Activated CD8-positive, alpha-beta T cell treated with anti-CD3 and anti-CD28 coated beads, Interleukin-2, amount 10 ng/mL, durations not matched to agents 7 days and 5 days (primary cell): ENCODE data around the gene CCDC85B. TPM values are rescaled to one million over a fixed set of nuclear protein-coding genes. Genes with fewer than 3 reads are reported as not detected.
A peak's percentile ranks its signal among the peaks of the same experiment; 100 is the strongest.

Experiments used
- ATAC-seq: fragments of 150-1000 bp; cut with Tn5 transposase; one replicate; pipeline ENCODE4 v1.10.0; 2021; ENCODE audit warnings: moderate library complexity
- CTCF ChIA-PET: fragments of 350-600 bp; sonication (Branson Sonifier 250); formaldehyde crosslinking; loops from one replicate; lab custom pipeline; 2021; ENCODE audit warnings: antibody characterized with exemption; lab: Charles Lee
- POLR2A ChIA-PET: fragments of 350-600 bp; sonication (Branson Sonifier 250); formaldehyde crosslinking; loops from one replicate; lab custom pipeline; 2021; ENCODE audit warnings: antibody characterized with exemption; lab: Charles Lee
- DNase-seq: peaks from one replicate; pipeline ENCODE4 v3.0.0-alpha.2; 2020
- H3K27ac Mint-ChIP-seq: one replicate; pipeline ENCODE4 v1.8.0; 2021; ENCODE audit warnings: mild to moderate bottlenecking, mixed read lengths
- H3K27me3 Mint-ChIP-seq: one replicate; pipeline ENCODE4 v1.8.0; 2021; ENCODE audit warnings: low read depth, mixed read lengths
- H3K36me3 Mint-ChIP-seq: one replicate; pipeline ENCODE4 v1.8.0; 2021; ENCODE audit warnings: low read depth, mixed read lengths
- H3K4me1 Mint-ChIP-seq: one replicate; pipeline ENCODE4 v1.8.0; 2021; ENCODE audit warnings: low read depth, mixed read lengths
- H3K4me3 Mint-ChIP-seq: one replicate; pipeline ENCODE4 v1.8.0; 2021; ENCODE audit warnings: mild to moderate bottlenecking, mixed read lengths
- H3K9me3 Mint-ChIP-seq: one replicate; pipeline ENCODE4 v1.8.0; 2022; ENCODE audit warnings: mixed read lengths; ENCODE audit not compliant: insufficient read depth
- total RNA-seq, 2 experiments: library from RNA; stranded (reverse); gene quantifications; one replicate each; pipeline ENCODE4 v1.2.3, GENCODE V29; 2021

Gene CCDC85B
- total RNA-seq, 2 experiments from 2014 or later = 82.6 to 84.0 TPM

GRCh38 chr11:65851811-65852507 lies 38.5 kb upstream of the CCDC85B start:
- Mint-ChIP-seq H3K4me1 (peaks cover 37% of the 10 kb centered on the region), H3K4me3 (no peak overlapping the region), H3K27ac (peak overlapping the region; percentile 27), H3K27me3 (no peaks in the 10 kb centered on the region), H3K36me3 (peaks cover 66% of the 10 kb centered on the region), H3K9me3 (no peaks in the 10 kb centered on the region)
- DNase-seq = no peak
- POLR2A ChIA-PET = interaction anchor here (0.8 to 15.9 kb wide), 7 partner anchors 17 to 200 kb away, joined by 3 to 305 read pairs (median 6); partner anchors contain the start of genes CCDC85B, CTSW, FIBP and SNX32
- CTCF ChIA-PET = interaction anchor here (0.9 to 7.2 kb wide), 12 partner anchors 8 to 226 kb away, joined by 3 to 36 read pairs (median 4); partner anchors contain the start of genes FIBP, KAT5 and MUS81
- no peak for ATAC-seq

- no peak for ATAC-seq
- CTCF ChIA-PET = interaction anchor here (1.0 to 2.7 kb wide), 9 partner anchors 8 to 211 kb away, joined by 3 to 11 read pairs (median 3); partner anchors contain the start of genes FIBP and KAT5
- Mint-ChIP-seq H3K27me3 (no peaks in the 10 kb centered on the region), H3K36me3 (peaks cover 67% of the 10 kb centered on the region), H3K9me3 (no peaks in the 10 kb centered on the region), H3K4me3 (no peak overlapping the region), H3K27ac (no peak overlapping the region), H3K4me1 (peaks cover 37% of the 10 kb centered on the region)
- POLR2A ChIA-PET = interaction anchor here (0.8 to 15.9 kb wide), 10 partner anchors 14 to 237 kb away, joined by 3 to 305 read pairs (median 4); partner anchors contain the start of genes CCDC85B, CTSW, FIBP and PCNX3
- DNase-seq = no peak
Measured at GRCh38 chr11:65852508-65853245, 37.8 kb upstream of the CCDC85B start.

- ATAC-seq (no peak), DNase-seq (no peak)
- CTCF ChIA-PET = interaction anchor here (0.6 to 2.7 kb wide), 5 partner anchors 9 to 192 kb away, joined by 3 to 11 read pairs (median 6); partner anchors contain the start of gene FIBP
- peak overlapping the region; percentile 34 for H3K27ac Mint-ChIP-seq
- no peak overlapping the region for H3K4me3 Mint-ChIP-seq
- H3K36me3 Mint-ChIP-seq = peaks cover 67% of the 10 kb centered on the region
- H3K4me1 Mint-ChIP-seq = peaks cover 39% of the 10 kb centered on the region
- no peaks in the 10 kb centered on the region for H3K27me3 Mint-ChIP-seq
- no peaks in the 10 kb centered on the region for H3K9me3 Mint-ChIP-seq
- POLR2A ChIA-PET = interaction anchor here (0.6 to 15.9 kb wide), 10 partner anchors 13 to 238 kb away, joined by 3 to 305 read pairs (median 4); partner anchors contain the start of genes CCDC85B, CTSW, FIBP and PCNX3
Measured at GRCh38 chr11:65853246-65853979, 37.1 kb upstream of the CCDC85B start.

- ChIA-PET POLR2A (interaction anchor here (1.0 to 15.9 kb wide), 4 partner anchors 17 to 239 kb away, joined by 3 to 305 read pairs (median 7); partner anchors contain the start of genes CCDC85B, CTSW, FIBP and PCNX3), CTCF (interaction anchor here (0.6 to 1.2 kb wide), 2 partner anchors 10 to 191 kb away, joined by 3 read pairs; no protein-coding TSS in a partner anchor)
- Mint-ChIP-seq H3K4me3 (peak overlapping the region; percentile 20), H3K4me1 (peaks cover 43% of the 10 kb centered on the region), H3K9me3 (no peaks in the 10 kb centered on the region), H3K36me3 (peaks cover 67% of the 10 kb centered on the region), H3K27ac (peak overlapping the region; percentile 6), H3K27me3 (no peaks in the 10 kb centered on the region)
- ATAC-seq (no peak), DNase-seq (no peak)
Measured at GRCh38 chr11:65854161-65854592, 36.3 kb upstream of the CCDC85B start.

- POLR2A ChIA-PET = interaction anchor here (15.9 kb wide), 1 partner anchor 30 kb away, joined by 305 read pairs; the partner anchor contains the start of genes CCDC85B, CTSW and FIBP
- peaks cover 49% of the 10 kb centered on the region for H3K4me1 Mint-ChIP-seq
Measured at GRCh38 chr11:65854852-65855837, 35.3 kb upstream of the CCDC85B start.

GRCh38 chr11:65855927-65856363 lies 34.5 kb upstream of the CCDC85B start:
- POLR2A ChIA-PET = interaction anchor here (15.9 kb wide), 1 partner anchor 29 kb away, joined by 305 read pairs; the partner anchor contains the start of genes CCDC85B, CTSW and FIBP
- CTCF ChIA-PET = no interaction called here
- no peaks in the 10 kb centered on the region for H3K9me3 Mint-ChIP-seq
- peak overlapping the region; percentile 95 for H3K4me3 Mint-ChIP-seq
- peak overlapping the region; percentile 87 for H3K27ac Mint-ChIP-seq
- DNase-seq = no peak
- H3K4me1 Mint-ChIP-seq = peaks cover 50% of the 10 kb centered on the region
- H3K27me3 Mint-ChIP-seq = no peaks in the 10 kb centered on the region
- peaks cover 69% of the 10 kb centered on the region for H3K36me3 Mint-ChIP-seq
- ATAC-seq = no peak

More at GRCh38 chr11:65854852-65855837, 35.3 kb upstream of the CCDC85B start:
- Mint-ChIP-seq H3K9me3 (no peaks in the 10 kb centered on the region), H3K4me3 (peak overlapping the region; percentile 95), H3K27ac (peak overlapping the region; percentile 73), H3K36me3 (peaks cover 71% of the 10 kb centered on the region), H3K27me3 (no peaks in the 10 kb centered on the region)
- CTCF ChIA-PET = no interaction called here
- DNase-seq = no peak
- no peak for ATAC-seq

GRCh38 chr11:65856689-65857499 lies 33.6 kb upstream of the CCDC85B start:
- Mint-ChIP-seq H3K4me3 (peak overlapping the region; percentile 95), H3K4me1 (peaks cover 59% of the 10 kb centered on the region)

GRCh38 chr11:65857500-65857852 lies 33.0 kb upstream of the CCDC85B start:
- Mint-ChIP-seq H3K4me3 (peak overlapping the region; percentile 95), H3K36me3 (peaks cover 69% of the 10 kb centered on the region), H3K4me1 (peaks cover 65% of the 10 kb centered on the region), H3K27me3 (no peaks in the 10 kb centered on the region), H3K27ac (peak overlapping the region; percentile 87), H3K9me3 (no peaks in the 10 kb centered on the region)
- ChIA-PET CTCF (interaction anchor here (1.0 to 18.4 kb wide), 3 partner anchors 14 to 28 kb away, joined by 3 to 584 read pairs (median 3); partner anchors contain the start of genes CCDC85B, CTSW and FIBP), POLR2A (interaction anchor here (0.6 to 15.9 kb wide), 6 partner anchors 11 to 219 kb away, joined by 4 to 305 read pairs (median 6); partner anchors contain the start of genes AP5B1, CCDC85B, CTSW and EFEMP2)
- ATAC-seq (peak; percentile 1), DNase-seq (peak; percentile 72)

More at GRCh38 chr11:65856689-65857499, 33.6 kb upstream of the CCDC85B start:
- Mint-ChIP-seq H3K36me3 (peaks cover 69% of the 10 kb centered on the region), H3K27me3 (no peaks in the 10 kb centered on the region), H3K9me3 (no peaks in the 10 kb centered on the region), H3K27ac (peak overlapping the region; percentile 87)
- peak; percentile 4 for ATAC-seq
- ChIA-PET POLR2A (interaction anchor here (0.6 to 15.9 kb wide), 5 partner anchors 10 to 145 kb away, joined by 4 to 305 read pairs (median 7); partner anchors contain the start of genes AP5B1, CCDC85B, CTSW and EFEMP2), CTCF (interaction anchor here (1.0 to 18.4 kb wide), 2 partner anchors 14 to 28 kb away, joined by 3 to 584 read pairs; partner anchors contain the start of genes CCDC85B, CTSW and FIBP)
- DNase-seq = peak; percentile 91
